OCI-LY1 (cell line): Measurements from ENCODE around the gene CKAP5.

Experiments
- H2AFZ ChIP-seq: fragments of 200-600 bp; sonication (generic), shearing (Covaris generic); 2 replicates; pipeline ENCODE4 v1.6.0; 2014; ENCODE audit warnings: antibody characterized with exemption, mild to moderate bottlenecking, low read length
- H3F3A ChIP-seq: fragments of 200-600 bp; sonication (generic), shearing (Covaris generic); 2 replicates; pipeline ENCODE4 v1.6.0; 2014; ENCODE audit warnings: mild to moderate bottlenecking, antibody characterized with exemption, low read length, moderate library complexity; ENCODE audit not compliant: insufficient read depth
- H3K27ac ChIP-seq: fragments of 200-600 bp; sonication (generic); 2 replicates; pipeline ENCODE4 v1.5.1; 2014; ENCODE audit warnings: low read length, mixed run types, mild to moderate bottlenecking, low read depth; ENCODE audit not compliant: poor library complexity, severe bottlenecking
- H3K27me3 ChIP-seq: fragments of 200-600 bp; sonication (generic); 2 replicates; pipeline ENCODE4 v1.6.0; 2014; ENCODE audit warnings: antibody characterized with exemption, mild to moderate bottlenecking, low read length, moderate library complexity; ENCODE audit not compliant: insufficient read depth
- H3K36me3 ChIP-seq: fragments of 200-600 bp; sonication (generic); 2 replicates; pipeline ENCODE4 v1.6.1; 2014; ENCODE audit warnings: mild to moderate bottlenecking, antibody characterized with exemption, low read length, moderate library complexity, mixed read lengths; ENCODE audit not compliant: insufficient read depth
- H3K4me1 ChIP-seq: fragments of 200-600 bp; sonication (generic); 2 replicates; pipeline ENCODE4 v1.5.1; 2014; ENCODE audit warnings: mild to moderate bottlenecking, low read length, moderate library complexity; ENCODE audit not compliant: insufficient read depth, severe bottlenecking
- H3K4me2 ChIP-seq: fragments of 200-600 bp; sonication (generic), shearing (Covaris generic); 2 replicates; pipeline ENCODE4 v1.6.1; 2014; ENCODE audit warnings: low read length
- H3K4me3 ChIP-seq: fragments of 200-600 bp; sonication (generic); 2 replicates; pipeline ENCODE4 v1.5.1; 2014; ENCODE audit warnings: low read length, low read depth, mild to moderate bottlenecking, mixed read lengths; ENCODE audit not compliant: poor library complexity, severe bottlenecking
- H3K79me2 ChIP-seq: fragments of 200-600 bp; shearing (Covaris generic); 2 replicates; pipeline ENCODE4 v1.6.1; 2016; ENCODE audit warnings: mixed run types, low read length, mixed read lengths; ENCODE audit not compliant: insufficient read depth
- H3K9ac ChIP-seq: fragments of 200-600 bp; sonication (generic), shearing (Covaris generic); 2 replicates; pipeline ENCODE4 v1.6.1; 2014; ENCODE audit warnings: mild to moderate bottlenecking, low read length, mixed read lengths
- H3K9me2 ChIP-seq: fragments of 200-600 bp; sonication (generic), shearing (Covaris generic); 2 replicates; pipeline ENCODE4 v1.6.1; 2014; ENCODE audit warnings: low read depth, mild to moderate bottlenecking, low read length, mixed read lengths
- H3K9me3 ChIP-seq: fragments of 200-600 bp; shearing (Covaris generic); 2 replicates; pipeline ENCODE4 v1.6.1; 2014; ENCODE audit warnings: low read length, mixed read lengths
- H4K20me1 ChIP-seq: fragments of 200-600 bp; sonication (generic), shearing (Covaris generic); 2 replicates; pipeline ENCODE4 v1.6.0; 2016; ENCODE audit warnings: mild to moderate bottlenecking, low read length; ENCODE audit not compliant: insufficient read depth
- EZH2 ChIP-seq: fragments of 200-600 bp; sonication (generic), shearing (Covaris generic); IDR thresholded peaks from 2 replicates; pipeline ENCODE4 v1.8.0; 2017; ENCODE audit warnings: borderline replicate concordance, mixed run types, mild to moderate bottlenecking, antibody characterized with exemption, low read length, moderate library complexity, mixed read lengths
- TF ChIP-seq, protein P1 (sequence below): fragments of 200-600 bp; sonication (generic), shearing (Covaris generic); IDR thresholded peaks from 2 replicates; pipeline ENCODE4 v1.5.1; 2017; ENCODE audit warnings: mild to moderate bottlenecking, antibody characterized with exemption, low read length, moderate library complexity, mixed read lengths

Gene CKAP5

DNA sequence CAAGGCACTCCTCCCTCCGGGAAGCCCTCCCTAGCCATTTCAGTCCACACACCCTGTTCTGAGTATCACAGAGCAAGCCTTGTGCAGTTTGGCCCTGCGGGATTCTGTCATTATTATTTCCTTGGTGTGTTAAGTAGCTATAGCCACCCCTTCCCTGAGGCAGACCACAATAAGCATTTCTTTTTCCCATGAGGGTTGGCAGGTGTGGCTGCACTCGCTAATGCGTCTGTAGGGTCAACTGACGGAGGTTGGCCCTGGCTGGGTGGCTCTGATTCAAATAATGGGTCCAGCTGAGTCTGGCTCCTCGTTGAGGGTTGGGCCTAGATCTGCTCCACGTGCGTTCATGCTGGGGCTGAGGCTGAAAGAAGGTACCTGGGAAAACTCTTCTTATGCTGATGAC, 122.0 kb downstream of the CKAP5 start:
- Histone ChIP-seq H3K4me2 (no peak overlapping the region), H3K27me3 (no peaks in the 10 kb centered on the region), H3K27ac (no peak overlapping the region), H3K79me2 (no peaks in the 10 kb centered on the region), H3K9me2 (no peaks in the 10 kb centered on the region), H3K9me3 (no peaks in the 10 kb centered on the region), H4K20me1 (no peaks in the 10 kb centered on the region), H3F3A (no peaks in the 10 kb centered on the region), H2AFZ (no peak overlapping the region), H3K9ac (no peak overlapping the region), H3K4me3 (no peak overlapping the region), H3K4me1 (peaks cover 6% of the 10 kb centered on the region), H3K36me3 (no peaks in the 10 kb centered on the region)
- no peak for TF ChIP-seq EZH2
- TF ChIP-seq, protein P1, sequence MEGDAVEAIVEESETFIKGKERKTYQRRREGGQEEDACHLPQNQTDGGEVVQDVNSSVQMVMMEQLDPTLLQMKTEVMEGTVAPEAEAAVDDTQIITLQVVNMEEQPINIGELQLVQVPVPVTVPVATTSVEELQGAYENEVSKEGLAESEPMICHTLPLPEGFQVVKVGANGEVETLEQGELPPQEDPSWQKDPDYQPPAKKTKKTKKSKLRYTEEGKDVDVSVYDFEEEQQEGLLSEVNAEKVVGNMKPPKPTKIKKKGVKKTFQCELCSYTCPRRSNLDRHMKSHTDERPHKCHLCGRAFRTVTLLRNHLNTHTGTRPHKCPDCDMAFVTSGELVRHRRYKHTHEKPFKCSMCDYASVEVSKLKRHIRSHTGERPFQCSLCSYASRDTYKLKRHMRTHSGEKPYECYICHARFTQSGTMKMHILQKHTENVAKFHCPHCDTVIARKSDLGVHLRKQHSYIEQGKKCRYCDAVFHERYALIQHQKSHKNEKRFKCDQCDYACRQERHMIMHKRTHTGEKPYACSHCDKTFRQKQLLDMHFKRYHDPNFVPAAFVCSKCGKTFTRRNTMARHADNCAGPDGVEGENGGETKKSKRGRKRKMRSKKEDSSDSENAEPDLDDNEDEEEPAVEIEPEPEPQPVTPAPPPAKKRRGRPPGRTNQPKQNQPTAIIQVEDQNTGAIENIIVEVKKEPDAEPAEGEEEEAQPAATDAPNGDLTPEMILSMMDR = no peak

DNA sequence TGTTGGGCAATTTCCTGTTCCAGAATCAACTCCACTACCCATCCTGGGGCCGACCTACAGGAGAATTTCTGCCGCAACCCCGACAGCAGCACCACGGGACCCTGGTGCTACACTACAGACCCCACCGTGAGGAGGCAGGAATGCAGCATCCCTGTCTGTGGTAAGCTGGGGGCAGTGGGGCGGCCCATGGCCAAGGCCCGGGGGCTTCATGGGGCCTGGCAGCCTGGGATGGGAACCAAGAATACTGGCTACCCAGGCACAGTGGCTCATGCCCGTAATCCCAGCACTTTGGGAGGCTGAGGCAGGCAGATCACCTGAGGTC, 122.8 kb downstream of the CKAP5 start:
- no peaks in the 10 kb centered on the region for H3F3A ChIP-seq
- peaks cover 9% of the 10 kb centered on the region for H3K4me1 ChIP-seq
- no peak overlapping the region for H3K9ac ChIP-seq
- no peaks in the 10 kb centered on the region for H3K9me3 ChIP-seq
- no peak overlapping the region for H3K4me3 ChIP-seq
- no peak overlapping the region for H2AFZ ChIP-seq
- no peaks in the 10 kb centered on the region for H3K79me2 ChIP-seq
- no peaks in the 10 kb centered on the region for H3K9me2 ChIP-seq
- no peak for TF ChIP-seq EZH2
- TF ChIP-seq, protein P1 = no peak
- no peak overlapping the region for H3K27ac ChIP-seq
- no peaks in the 10 kb centered on the region for H3K36me3 ChIP-seq
- no peaks in the 10 kb centered on the region for H3K27me3 ChIP-seq
- H4K20me1 ChIP-seq = no peaks in the 10 kb centered on the region
- H3K4me2 ChIP-seq = no peak overlapping the region

DNA sequence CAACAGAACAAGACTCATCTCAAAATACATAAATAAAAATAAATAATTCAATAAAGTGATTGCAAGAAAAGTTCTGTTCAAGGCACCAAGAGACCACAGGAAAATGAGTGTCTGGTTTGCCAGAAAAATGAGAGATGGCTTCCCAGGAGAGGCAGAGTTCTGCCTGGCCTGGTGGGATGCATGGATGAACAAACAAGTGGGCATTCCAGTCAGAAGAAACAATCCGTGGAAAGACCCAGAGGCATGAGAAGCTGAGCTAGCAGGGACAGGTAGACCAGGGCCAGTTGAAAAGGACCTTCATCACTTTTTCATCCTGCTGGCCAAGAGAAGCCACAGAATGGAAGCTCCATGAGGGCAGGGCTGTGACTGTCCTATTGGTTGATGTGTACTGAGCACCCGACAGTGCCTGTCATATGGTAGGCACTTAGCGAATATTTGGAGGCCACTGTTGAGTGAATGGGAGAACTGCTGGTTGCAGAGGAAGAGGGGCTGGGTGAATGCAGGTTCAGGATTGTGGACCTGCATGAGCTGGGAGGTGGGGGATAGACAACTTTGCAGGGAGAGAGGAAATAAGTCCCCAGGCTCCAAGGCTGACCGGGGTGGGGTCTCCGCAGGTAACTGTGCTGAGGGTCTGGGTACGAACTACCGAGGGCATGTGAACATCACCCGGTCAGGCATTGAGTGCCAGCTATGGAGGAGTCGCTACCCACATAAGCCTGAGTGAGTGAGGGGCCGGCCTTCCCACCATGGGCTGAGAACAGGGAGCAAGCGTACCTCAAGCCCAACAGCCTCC, 123.3 kb downstream of the CKAP5 start:
- Histone ChIP-seq H3K9ac (no peak overlapping the region), H3K79me2 (no peaks in the 10 kb centered on the region), H4K20me1 (no peaks in the 10 kb centered on the region), H3K4me3 (no peak overlapping the region), H3K36me3 (no peaks in the 10 kb centered on the region), H3K9me3 (no peaks in the 10 kb centered on the region), H3K9me2 (no peaks in the 10 kb centered on the region), H3K4me1 (peaks cover 14% of the 10 kb centered on the region), H3K27ac (no peak overlapping the region), H3K4me2 (no peak overlapping the region), H3F3A (no peaks in the 10 kb centered on the region), H2AFZ (no peak overlapping the region), H3K27me3 (no peaks in the 10 kb centered on the region)
- TF ChIP-seq, protein P1 = no peak
- no peak for TF ChIP-seq EZH2
